GM04503 (cell line): ENCODE results near the gene SPACA9.

Experiments
- DNase-seq: peaks from one replicate; pipeline ENCODE4 v3.0.0-alpha.2; 2012; ENCODE audit warnings: low read depth

SPACA9 gene

GRCh38 chr9:132863096-132863495 lies 15.6 kb upstream of the SPACA9 start:
- no peak for DNase-seq

- no peak for DNase-seq
These were observed 14.4 kb upstream of the SPACA9 start for GRCh38 chr9:132864277-132864676.

GRCh38 chr9:132864691-132865090 lies 14.0 kb upstream of the SPACA9 start:
- no peak for DNase-seq

- no peak for DNase-seq
These were observed 11.8 kb upstream of the SPACA9 start for GRCh38 chr9:132866898-132867297.

GRCh38 chr9:132869266-132869665 lies 9.4 kb upstream of the SPACA9 start:
- DNase-seq, result no peak

GRCh38 chr9:132873403-132873802 lies 5.3 kb upstream of the SPACA9 start:
- no peak for DNase-seq

GRCh38 chr9:132875159-132875558 lies 3.5 kb upstream of the SPACA9 start:
- no peak for DNase-seq

- DNase-seq, result no peak
These were observed 1.8 kb upstream of the SPACA9 start for GRCh38 chr9:132876849-132877248.

GRCh38 chr9:132877458-132877823 lies 1.3 kb upstream of the SPACA9 start:
- DNase-seq, result no peak

GRCh38 chr9:132877824-132878694 lies 639 bp upstream of the SPACA9 start, which contains the start of gene AK8:
Gene AK8, minus strand, starts transcription at chr9:132878284. Its CDS starts 29 bp downstream, at chr9:132878255.
- no peak for DNase-seq

GRCh38 chr9:132879457-132880323 lies 992 bp downstream of the SPACA9 start:
- no peak for DNase-seq

- no peak for DNase-seq
These were observed 1.6 kb downstream of the SPACA9 start for GRCh38 chr9:132880324-132880661.

- DNase-seq, result no peak
These were observed 3.1 kb downstream of the SPACA9 start for GRCh38 chr9:132881826-132882225.

- DNase-seq, result no peak
These were observed 3.9 kb downstream of the SPACA9 start for GRCh38 chr9:132882616-132883015.

GRCh38 chr9:132883349-132884294 lies 4.9 kb downstream of the SPACA9 start:
- DNase-seq, result no peak

- DNase-seq, result no peak
These were observed 7.1 kb downstream of the SPACA9 start for GRCh38 chr9:132885720-132886333.

- no peak for DNase-seq
These were observed 7.6 kb downstream of the SPACA9 start for GRCh38 chr9:132886334-132886725.

GRCh38 chr9:132887181-132888120 lies 8.8 kb downstream of the SPACA9 start:
- no peak for DNase-seq

- DNase-seq, result no peak
These were observed 9.5 kb downstream of the SPACA9 start for GRCh38 chr9:132888151-132888550.

GRCh38 chr9:132892400-132892799 lies 13.7 kb downstream of the SPACA9 start:
- no peak for DNase-seq
